ENCODE results near the gene FHL5.

DNA sequence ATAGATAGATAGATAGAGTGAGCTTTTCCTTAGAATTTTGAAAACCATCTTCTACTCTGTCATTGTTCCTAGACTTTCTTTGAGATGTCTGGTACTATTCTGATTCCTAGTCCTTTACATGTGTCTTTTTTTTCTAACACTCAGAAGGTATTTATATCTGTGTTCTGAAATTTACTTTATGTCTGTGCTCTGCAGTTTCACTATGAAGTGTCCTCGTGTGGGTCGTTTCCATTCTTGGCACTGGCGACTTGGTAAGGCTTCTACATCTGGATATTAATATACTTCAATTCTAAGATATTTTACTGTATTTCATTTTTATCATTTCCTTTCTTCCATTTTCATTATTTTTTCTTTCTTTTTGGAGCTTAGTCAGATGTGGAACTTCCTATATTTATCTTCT lies 87.0 kb downstream of the FHL5 start:
- TF ChIP-seq, protein P1, sequence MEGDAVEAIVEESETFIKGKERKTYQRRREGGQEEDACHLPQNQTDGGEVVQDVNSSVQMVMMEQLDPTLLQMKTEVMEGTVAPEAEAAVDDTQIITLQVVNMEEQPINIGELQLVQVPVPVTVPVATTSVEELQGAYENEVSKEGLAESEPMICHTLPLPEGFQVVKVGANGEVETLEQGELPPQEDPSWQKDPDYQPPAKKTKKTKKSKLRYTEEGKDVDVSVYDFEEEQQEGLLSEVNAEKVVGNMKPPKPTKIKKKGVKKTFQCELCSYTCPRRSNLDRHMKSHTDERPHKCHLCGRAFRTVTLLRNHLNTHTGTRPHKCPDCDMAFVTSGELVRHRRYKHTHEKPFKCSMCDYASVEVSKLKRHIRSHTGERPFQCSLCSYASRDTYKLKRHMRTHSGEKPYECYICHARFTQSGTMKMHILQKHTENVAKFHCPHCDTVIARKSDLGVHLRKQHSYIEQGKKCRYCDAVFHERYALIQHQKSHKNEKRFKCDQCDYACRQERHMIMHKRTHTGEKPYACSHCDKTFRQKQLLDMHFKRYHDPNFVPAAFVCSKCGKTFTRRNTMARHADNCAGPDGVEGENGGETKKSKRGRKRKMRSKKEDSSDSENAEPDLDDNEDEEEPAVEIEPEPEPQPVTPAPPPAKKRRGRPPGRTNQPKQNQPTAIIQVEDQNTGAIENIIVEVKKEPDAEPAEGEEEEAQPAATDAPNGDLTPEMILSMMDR (IDR thresholded peaks at IDR 0.05) = no peak
- TF ChIP-seq POLR2A (IDR thresholded peaks at IDR 0.05) = no peak
